Measurements from ENCODE around the gene PHACTR1.

- TF ChIP-seq CTCF (IDR thresholded peaks at IDR 0.05; ENCODE audit: low read length) (no peak), EZH2 (IDR thresholded peaks at IDR 0.05; ENCODE audit: borderline replicate concordance, low read length) (no peak)
Measured at GRCh38 chr6:12895721-12896120, 179.2 kb downstream of the PHACTR1 start.

Measured in OCI-LY1 (cell line).